GM12891 (cell line): ENCODE data around the gene ACY1.

ENCODE experiments used
- DNase-seq: peaks from one replicate; pipeline ENCODE4 v3.0.0; 2011; ENCODE audit warnings: low spot score; ENCODE audit not compliant: insufficient read length
- FAIRE-seq: peaks from 2 replicates; lab custom pipeline; 2011; peaks lifted over from hg19 to GRCh38; lab: Jason Lieb, UNC
- PAX5 ChIP-seq: IDR thresholded peaks from 2 replicates; pipeline ENCODE4 v1.6.1; 2011; ENCODE audit warnings: low read length, moderate library complexity, mild to moderate bottlenecking; ENCODE audit not compliant: insufficient read depth, severe bottlenecking
- POLR2A ChIP-seq: IDR thresholded peaks from 2 replicates; pipeline ENCODE4 v1.6.1; 2011; ENCODE audit warnings: low read depth, low read length, control low read depth
- POLR2AphosphoS5 ChIP-seq: IDR thresholded peaks from 2 replicates; pipeline ENCODE4 v1.6.1; 2011; ENCODE audit warnings: low read depth, low read length, control low read depth
- POU2F2 ChIP-seq: IDR thresholded peaks from 2 replicates; pipeline ENCODE4 v1.6.1; 2011; ENCODE audit warnings: low read depth, mild to moderate bottlenecking, control low read depth, low read length, moderate library complexity
- SPI1 ChIP-seq: IDR thresholded peaks from 2 replicates; pipeline ENCODE4 v1.6.1; 2011; ENCODE audit warnings: low read depth, low read length, control low read depth
- TAF1 ChIP-seq: IDR thresholded peaks from 2 replicates; pipeline ENCODE4 v1.6.1; 2011; ENCODE audit warnings: low read depth, low read length, control low read depth

Gene ACY1

GRCh38 chr3:52036222-52036694 lies 52.9 kb downstream of the ACY1 start:
- FAIRE-seq (no peak), DNase-seq (no peak)
- TF ChIP-seq POLR2A (no peak), TAF1 (no peak), POLR2AphosphoS5 (no peak), SPI1 (no peak), PAX5 (no peak), POU2F2 (no peak)

GRCh38 chr3:52036829-52037228 lies 53.5 kb downstream of the ACY1 start:
- DNase-seq, result no peak
- no peak for FAIRE-seq
- TF ChIP-seq SPI1 (no peak), POU2F2 (no peak), PAX5 (no peak), TAF1 (no peak), POLR2A (no peak), POLR2AphosphoS5 (no peak)

- TF ChIP-seq TAF1, result no peak
- TF ChIP-seq POU2F2, result no peak
- no peak for TF ChIP-seq POLR2AphosphoS5
- TF ChIP-seq PAX5, result no peak
- no peak for TF ChIP-seq POLR2A
- TF ChIP-seq SPI1, result no peak
- FAIRE-seq (no peak), DNase-seq (no peak)
These were observed 54.0 kb downstream of the ACY1 start for GRCh38 chr3:52037291-52037690.

- no peak for FAIRE-seq
- TF ChIP-seq SPI1 (no peak), POLR2A (no peak), POU2F2 (no peak), PAX5 (no peak), POLR2AphosphoS5 (no peak), TAF1 (no peak)
- no peak for DNase-seq
These were observed 54.9 kb downstream of the ACY1 start for GRCh38 chr3:52038227-52038626.
